IPS-20b (cell line): ENCODE data around the gene DIO1.
"Not testable (repeated sequence)": the region's sequence is repeated elsewhere in the genome, so short reads cannot be mapped to it uniquely, and the experiment has no call there.

Source experiments
- H3K27ac ChIP-seq: one replicate; pipeline ENCODE4 v1.5.1; 2013; ENCODE audit warnings: low read length
- H3K27me3 ChIP-seq: 2 replicates; pipeline ENCODE4 v1.6.1; 2013; ENCODE audit warnings: mild to moderate bottlenecking, low read length, inconsistent platforms; ENCODE audit not compliant: insufficient read depth
- H3K36me3 ChIP-seq: 2 replicates; pipeline ENCODE4 v1.6.1; 2013; ENCODE audit warnings: low read depth, mild to moderate bottlenecking, inconsistent platforms, low read length, moderate library complexity; ENCODE audit not compliant: insufficient read depth
- H3K4me1 ChIP-seq: 2 replicates; pipeline ENCODE4 v1.6.1; 2013; ENCODE audit warnings: mild to moderate bottlenecking, control low read depth, inconsistent platforms, low read length, moderate library complexity; ENCODE audit not compliant: insufficient read depth
- H3K4me3 ChIP-seq: 2 replicates; pipeline ENCODE4 v1.5.1; 2013; ENCODE audit warnings: mild to moderate bottlenecking, low read length, inconsistent platforms
- H3K9ac ChIP-seq: 2 replicates; pipeline ENCODE4 v1.6.1; 2013; ENCODE audit warnings: low read depth, mild to moderate bottlenecking, inconsistent platforms, low read length, moderate library complexity
- H3K9me3 ChIP-seq: 2 replicates; pipeline ENCODE4 v1.6.1; 2013; ENCODE audit warnings: mild to moderate bottlenecking, low read depth, low read length, inconsistent platforms; ENCODE audit not compliant: insufficient read depth

DIO1 gene

DNA sequence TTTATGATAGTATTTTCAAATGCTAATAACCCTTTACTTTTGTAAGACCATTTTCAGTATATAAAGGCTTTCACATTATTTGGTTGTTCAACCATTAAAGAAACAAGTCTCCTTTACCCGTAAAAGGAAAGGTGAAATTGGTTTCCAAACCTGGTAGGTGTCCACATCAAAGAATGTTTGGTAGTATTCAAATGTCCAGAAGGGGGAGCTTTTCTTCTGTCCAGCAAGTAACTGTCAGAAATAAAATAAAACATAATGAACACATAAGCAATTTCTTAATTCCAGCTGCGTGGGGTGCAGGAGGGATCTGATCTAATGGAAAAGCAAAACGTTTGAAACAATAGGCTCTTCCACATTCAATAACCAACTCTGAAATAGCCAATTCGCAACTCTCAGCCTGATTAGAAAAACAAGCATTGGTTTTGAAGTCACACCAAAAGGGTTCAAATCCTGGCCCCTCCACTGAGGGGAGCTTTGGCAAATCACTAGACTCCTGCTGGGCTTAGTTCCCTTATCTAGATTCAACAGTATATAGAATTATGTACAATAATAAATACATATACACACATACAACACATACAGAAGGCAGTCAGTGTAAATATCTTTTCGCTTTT lies 15.4 kb upstream of the DIO1 start:
- no peak overlapping the region for H3K9ac ChIP-seq
- H3K27ac ChIP-seq: no peak overlapping the region

DNA sequence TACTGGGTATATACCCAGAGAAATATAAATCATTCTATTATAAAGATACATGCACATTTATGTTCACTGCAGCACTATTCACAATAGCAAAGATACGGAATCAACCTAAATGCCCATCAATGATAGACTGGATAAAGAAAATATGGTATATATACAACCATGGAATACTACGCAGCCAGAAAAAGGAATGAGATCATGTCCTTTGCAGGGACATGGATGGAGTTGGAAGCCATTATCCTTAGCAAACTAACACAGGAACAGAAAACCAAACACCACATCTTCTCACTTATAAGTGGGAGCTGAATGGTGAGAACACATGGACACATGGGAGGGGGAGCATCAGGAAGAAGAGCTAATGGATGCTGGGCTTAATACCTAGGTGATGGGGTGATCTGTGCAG lies 12.1 kb upstream of the DIO1 start:
- H3K4me3 ChIP-seq, H3K9ac ChIP-seq, H3K27ac ChIP-seq, H3K9me3 ChIP-seq, H3K4me1 ChIP-seq, H3K27me3 ChIP-seq: not testable (repeated sequence)
- H3K36me3 ChIP-seq: peaks cover 32% of the 10 kb centered on the region

More for the DNA sequence above, 15.4 kb upstream of the DIO1 start:
- Histone ChIP-seq H3K4me1 (no peaks in the 10 kb centered on the region), H3K4me3 (no peak overlapping the region), H3K9me3 (no peaks in the 10 kb centered on the region), H3K36me3 (peaks cover 48% of the 10 kb centered on the region), H3K27me3 (no peaks in the 10 kb centered on the region)

- H3K9ac ChIP-seq, H3K4me1 ChIP-seq, H3K9me3 ChIP-seq, H3K27ac ChIP-seq, H3K27me3 ChIP-seq, H3K4me3 ChIP-seq: not testable (repeated sequence)
- H3K36me3 ChIP-seq: peaks cover 22% of the 10 kb centered on the region; the same call in 1 of the 2 replicates
These were observed 10.4 kb upstream of the DIO1 start for GRCh38 chr1:53883600-53883999.

- no peak overlapping the region for H3K27ac ChIP-seq
These were observed 5.3 kb upstream of the DIO1 start for GRCh38 chr1:53888681-53889080.

DNA sequence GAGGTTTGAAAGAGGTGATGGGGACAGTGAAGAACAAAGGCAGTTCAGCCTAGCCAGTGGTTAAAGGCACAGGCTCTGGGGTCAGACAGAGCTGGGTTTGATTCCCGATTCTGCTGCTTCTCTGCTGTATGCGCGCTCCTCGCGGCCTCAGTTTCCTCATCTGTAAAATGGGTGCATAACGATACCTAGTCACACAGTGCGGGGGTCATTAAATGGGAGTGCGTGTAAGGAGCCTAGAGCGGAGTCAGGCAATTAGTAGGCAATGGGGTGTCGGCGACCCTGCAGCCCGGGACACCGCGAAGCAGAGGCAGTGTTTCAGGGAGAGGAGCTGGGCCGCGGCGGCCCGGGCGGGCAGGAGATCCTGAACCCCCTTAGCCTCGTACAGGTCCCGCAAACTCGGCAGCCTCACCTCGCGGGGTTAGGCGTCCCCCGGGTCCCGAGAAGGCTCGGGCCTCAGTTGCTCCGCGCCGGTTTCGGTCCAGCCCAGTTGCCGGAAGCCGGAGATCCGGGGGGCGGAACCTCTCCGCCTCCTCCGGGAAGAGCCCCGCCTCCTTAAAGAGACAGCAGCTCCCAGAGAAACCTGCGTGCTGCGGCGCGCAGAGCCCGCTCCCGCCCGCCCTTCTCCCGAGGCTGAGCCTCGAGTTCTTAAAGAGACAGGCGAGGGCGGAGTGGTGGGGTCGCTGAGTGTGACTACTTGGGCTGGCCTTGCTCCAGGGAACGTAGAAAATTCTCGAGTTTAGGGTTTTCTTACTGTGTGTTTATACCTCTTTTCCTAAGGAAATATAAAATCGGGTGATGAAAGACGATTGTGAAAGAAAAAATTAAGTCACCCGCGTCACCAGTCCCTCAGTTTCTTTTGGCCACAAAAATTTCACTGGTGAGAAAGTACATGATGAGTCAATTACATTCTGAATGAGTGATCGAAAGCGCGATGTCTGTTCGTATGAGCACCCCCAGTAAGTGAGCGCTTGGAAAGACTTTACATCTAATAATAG lies 4.4 kb upstream of the DIO1 start, which contains the start of gene YIPF1:
Gene YIPF1, minus strand, starts transcription at position 494 of the 995 bp plus-strand sequence. CDS start 860 bp downstream, outside the sequence.
- no peaks in the 10 kb centered on the region for H3K4me1 ChIP-seq
- H3K9me3 ChIP-seq: no peaks in the 10 kb centered on the region
- no peaks in the 10 kb centered on the region for H3K27me3 ChIP-seq
- H3K27ac ChIP-seq: no peak within 1 kb of the TSS
- peak within 1 kb of the TSS; percentile 78; the same call in 1 of the 2 replicates for H3K9ac ChIP-seq
- peak within 1 kb of the TSS; percentile 88 for H3K4me3 ChIP-seq
- peaks cover 8% of the 10 kb centered on the region; the same call in 1 of the 2 replicates for H3K36me3 ChIP-seq

More at GRCh38 chr1:53888681-53889080, 5.3 kb upstream of the DIO1 start:
- H3K4me1 ChIP-seq: no peaks in the 10 kb centered on the region
- H3K9me3 ChIP-seq: no peaks in the 10 kb centered on the region
- no peaks in the 10 kb centered on the region for H3K27me3 ChIP-seq
- H3K9ac ChIP-seq: peak overlapping the region; percentile 78; the same call in 1 of the 2 replicates
- peak overlapping the region; percentile 88 for H3K4me3 ChIP-seq
- H3K36me3 ChIP-seq: peaks cover 8% of the 10 kb centered on the region; the same call in 1 of the 2 replicates

DNA sequence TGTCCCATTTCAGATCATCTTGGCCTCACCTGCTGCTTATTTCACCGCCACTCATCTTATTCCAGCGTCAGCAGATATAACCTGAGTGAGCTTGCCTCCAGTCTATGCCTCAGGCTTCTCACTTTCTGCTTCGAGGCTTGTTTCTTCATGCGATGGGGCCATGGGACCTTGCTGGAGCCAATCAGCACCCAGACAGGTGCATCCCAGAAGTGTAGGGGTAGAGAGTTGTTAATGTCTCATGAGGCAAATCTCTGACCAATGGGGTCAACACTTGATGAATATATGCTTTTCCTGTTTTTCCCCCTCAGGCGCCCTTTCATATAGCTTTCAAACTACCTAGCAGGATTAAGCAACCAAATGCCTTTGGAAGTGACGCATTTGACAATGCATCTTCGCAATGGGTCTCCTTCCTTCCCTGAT lies 3.5 kb upstream of the DIO1 start:
- Histone ChIP-seq H3K27me3 (no peaks in the 10 kb centered on the region), H3K27ac (no peak overlapping the region), H3K9ac (no peak overlapping the region; the same call in 1 of the 2 replicates), H3K4me3 (no peak overlapping the region; the same call in 1 of the 2 replicates), H3K4me1 (no peaks in the 10 kb centered on the region), H3K9me3 (no peaks in the 10 kb centered on the region), H3K36me3 (peaks cover 8% of the 10 kb centered on the region; the same call in 1 of the 2 replicates)

- no peaks in the 10 kb centered on the region for H3K4me1 ChIP-seq
- H3K9ac ChIP-seq: no peak overlapping the region
- no peaks in the 10 kb centered on the region for H3K9me3 ChIP-seq
- H3K36me3 ChIP-seq: 0 out of 2 replicates have a peak, but pooled peaks cover 8% of the 10 kb centered on the region
- H3K27me3 ChIP-seq: no peaks in the 10 kb centered on the region
- H3K27ac ChIP-seq: no peak overlapping the region
- no peak overlapping the region for H3K4me3 ChIP-seq
These were observed 3.0 kb upstream of the DIO1 start for GRCh38 chr1:53891018-53891417.

GRCh38 chr1:53891678-53892077 lies 2.3 kb upstream of the DIO1 start:
- no peaks in the 10 kb centered on the region for H3K4me1 ChIP-seq
- no peaks in the 10 kb centered on the region for H3K27me3 ChIP-seq

DNA sequence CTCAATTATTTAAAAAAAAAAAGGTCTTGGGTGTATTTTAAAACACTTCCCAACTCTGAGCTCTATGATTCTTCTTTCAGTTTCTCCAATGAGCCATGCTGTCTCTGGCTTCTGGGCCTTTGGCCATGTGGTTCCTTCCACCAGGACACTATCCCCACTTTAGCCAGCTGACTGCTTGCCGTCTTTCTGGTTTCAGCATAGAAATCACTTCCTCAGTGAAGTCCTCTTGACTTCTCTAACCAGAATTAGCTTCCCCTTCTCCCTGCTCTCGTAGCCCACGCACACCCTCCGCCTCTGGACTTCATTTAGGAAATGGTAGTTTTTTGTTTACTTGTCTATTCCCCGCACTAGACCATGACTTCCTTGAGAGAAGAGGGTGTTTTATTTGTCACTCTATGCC lies 1.1 kb upstream of the DIO1 start:
- Histone ChIP-seq H3K36me3 (no peaks in the 10 kb centered on the region), H3K4me3 (no peak overlapping the region), H3K4me1 (no peaks in the 10 kb centered on the region), H3K27me3 (no peaks in the 10 kb centered on the region), H3K27ac (no peak overlapping the region), H3K9me3 (no peaks in the 10 kb centered on the region), H3K9ac (no peak overlapping the region)

More at GRCh38 chr1:53891678-53892077, 2.3 kb upstream of the DIO1 start:
- no peak overlapping the region for H3K9ac ChIP-seq
- H3K9me3 ChIP-seq: no peaks in the 10 kb centered on the region
- no peak overlapping the region for H3K4me3 ChIP-seq
- H3K36me3 ChIP-seq: 0 out of 2 replicates have a peak, but pooled peaks cover 7% of the 10 kb centered on the region
- H3K27ac ChIP-seq: no peak overlapping the region

- H3K36me3 ChIP-seq: no peaks in the 10 kb centered on the region
- H3K4me1 ChIP-seq: no peaks in the 10 kb centered on the region
- H3K4me3 ChIP-seq: no peak overlapping the region
- H3K9ac ChIP-seq: no peak overlapping the region
- H3K27me3 ChIP-seq: no peaks in the 10 kb centered on the region
- H3K27ac ChIP-seq: no peak overlapping the region
- no peaks in the 10 kb centered on the region for H3K9me3 ChIP-seq
These were observed 657 bp downstream of the DIO1 start for GRCh38 chr1:53894644-53895043.

DNA sequence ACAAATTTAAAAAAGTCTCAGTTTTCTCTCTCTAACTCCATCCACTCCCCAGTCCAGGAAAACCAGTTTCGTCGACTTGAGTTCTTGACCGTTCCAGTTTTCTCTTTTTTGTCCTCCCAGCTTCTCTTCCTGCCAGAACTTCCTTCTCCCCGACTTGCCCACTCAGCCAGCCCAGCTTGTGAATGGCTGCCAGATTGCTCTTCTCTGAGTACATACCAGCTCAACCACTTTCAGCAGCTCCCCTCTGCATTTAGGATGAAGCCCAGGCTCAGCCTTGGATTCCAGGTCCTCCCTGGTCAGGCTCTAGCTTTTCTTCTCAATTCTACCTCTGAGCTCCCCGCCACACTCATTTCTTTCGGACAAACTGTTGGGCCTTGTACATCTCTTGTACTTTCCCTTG lies 1.4 kb downstream of the DIO1 start:
- Histone ChIP-seq H3K36me3 (no peaks in the 10 kb centered on the region), H3K27me3 (no peaks in the 10 kb centered on the region), H3K9ac (no peak overlapping the region), H3K4me3 (no peak overlapping the region), H3K27ac (no peak overlapping the region), H3K9me3 (no peaks in the 10 kb centered on the region), H3K4me1 (no peaks in the 10 kb centered on the region)
